Endothelial cell of umbilical vein (primary cell): ENCODE results near the gene CGA. TPM values are rescaled to one million over a fixed set of nuclear protein-coding genes. Genes with fewer than 3 reads are reported as not detected.

Experiments used
- BruUV-seq: library from RNA; stranded (reverse); fragments of 400-500 nt; replicated peaks from 2 replicates; lab custom pipeline; 2021; lab: Mats Ljungman, UMichigan
- CTCF ChIA-PET: fragments of 300-600, 350-600 bp; sonication (Branson Sonifier 250); formaldehyde crosslinking; loops from one replicate; lab custom pipeline; 2021; ENCODE audit warnings: antibody characterized with exemption, inconsistent platforms; lab: Charles Lee
- POLR2A ChIA-PET: fragments of 300-600, 350-600 bp; sonication (Branson Sonifier 250); formaldehyde crosslinking; loops from one replicate; lab custom pipeline; 2021; ENCODE audit warnings: antibody characterized with exemption, inconsistent platforms; lab: Charles Lee
- DNase-seq: peaks from one replicate; pipeline ENCODE4 v3.0.0-alpha.2; 2011; ENCODE audit warnings: low read depth, low spot score
- FAIRE-seq: peaks from 2 replicates; lab custom pipeline; 2011; peaks lifted over from hg19 to GRCh38; lab: Jason Lieb, UNC
- H2AFZ ChIP-seq: 2 replicates; pipeline ENCODE4 v1.6.0; 2012; ENCODE audit warnings: low read depth, low read length, control low read depth, inconsistent platforms
- H3K27ac ChIP-seq: 2 replicates; pipeline ENCODE4 v1.5.1; 2011; ENCODE audit warnings: low read depth, mild to moderate bottlenecking, control low read depth, low read length, moderate library complexity; ENCODE audit not compliant: insufficient read depth
- H3K27me3 ChIP-seq, 2 experiments: 2 replicates each; pipeline versions ENCODE4 v1.6.0 to v1.6.1; 2011; ENCODE audit warnings: low read length in 2 of 2, mixed read lengths in 1 of 2; ENCODE audit not compliant: control insufficient read depth in 2 of 2, insufficient read depth in 2 of 2
- H3K36me3 ChIP-seq, 2 experiments: 2 replicates in 1 of 2; 3 replicates in 1 of 2; pipeline ENCODE4 v1.5.1; 2011; ENCODE audit warnings: low read length in 2 of 2, mild to moderate bottlenecking in 1 of 2, moderate library complexity in 1 of 2; ENCODE audit not compliant: control insufficient read depth in 2 of 2, insufficient read depth in 2 of 2; ENCODE audit errors: extremely low read depth in 1 of 2
- H3K4me1 ChIP-seq: 3 replicates; pipeline ENCODE4 v1.5.1; 2011; ENCODE audit warnings: mild to moderate bottlenecking, low read length; ENCODE audit not compliant: control insufficient read depth, insufficient read depth; ENCODE audit errors: extremely low read depth
- H3K4me2 ChIP-seq: 2 replicates; pipeline ENCODE4 v1.6.1; 2011; ENCODE audit warnings: low read length, control low read depth, mixed read lengths; ENCODE audit not compliant: insufficient read depth
- H3K4me3 ChIP-seq, 3 experiments: fragments of 200-600 bp in 1 of 3; sonication (generic), shearing (Covaris generic) in 1 of 3; replicated peaks in 1 of 3; 2 replicates each; pipeline ENCODE4 v1.5.1; 2011 to 2016; ENCODE audit warnings: control low read depth in 3 of 3, low read length in 3 of 3, mild to moderate bottlenecking in 2 of 3, inconsistent platforms in 1 of 3, low read depth in 1 of 3, moderate library complexity in 1 of 3; ENCODE audit not compliant: insufficient read depth in 1 of 3
- H3K79me2 ChIP-seq: 2 replicates; pipeline ENCODE4 v1.6.0; 2012; ENCODE audit warnings: low read length, inconsistent platforms; ENCODE audit not compliant: control insufficient read depth, insufficient read depth
- H3K9ac ChIP-seq: replicated peaks from 2 replicates; pipeline ENCODE3; 2011; ENCODE audit warnings: low read length, control low read depth; ENCODE audit not compliant: insufficient read depth; ENCODE audit errors: extremely low read depth
- H3K9me1 ChIP-seq: replicated peaks from 3 replicates; pipeline ENCODE4 v1.6.0; 2011; ENCODE audit warnings: mild to moderate bottlenecking, low read length; ENCODE audit not compliant: control insufficient read depth, insufficient read depth; ENCODE audit errors: extremely low read depth
- H3K9me3 ChIP-seq: replicated peaks from 2 replicates; pipeline ENCODE4 v1.5.1; 2012; ENCODE audit warnings: low read length, inconsistent platforms; ENCODE audit not compliant: control insufficient read depth, insufficient read depth
- H4K20me1 ChIP-seq: replicated peaks from 2 replicates; pipeline ENCODE3; 2011; ENCODE audit warnings: mild to moderate bottlenecking, low read length; ENCODE audit not compliant: control insufficient read depth, insufficient read depth; ENCODE audit errors: extremely low read depth
- EZH2 ChIP-seq: IDR thresholded peaks from 2 replicates; pipeline ENCODE4 v1.6.1; 2012; ENCODE audit warnings: borderline replicate concordance, low read depth, mild to moderate bottlenecking, moderate library complexity, low read length, inconsistent platforms; ENCODE audit not compliant: severe bottlenecking
- FOS ChIP-seq: IDR thresholded peaks from 2 replicates; pipeline ENCODE4 v1.6.1; 2011; ENCODE audit warnings: mild to moderate bottlenecking, low read length, moderate library complexity, borderline replicate concordance; ENCODE audit not compliant: insufficient read depth
- GATA2 ChIP-seq: IDR thresholded peaks from 2 replicates; pipeline ENCODE4 v1.7.0; 2011; ENCODE audit warnings: low read depth, mild to moderate bottlenecking, moderate library complexity, mixed read lengths, low read length; ENCODE audit not compliant: insufficient read length, insufficient read depth
- JUN ChIP-seq: IDR thresholded peaks from 2 replicates; pipeline ENCODE4 v1.6.1; 2011; ENCODE audit warnings: borderline replicate concordance, low read depth; ENCODE audit not compliant: insufficient read length, insufficient read depth
- MAX ChIP-seq: IDR thresholded peaks from 2 replicates; pipeline ENCODE4 v1.6.1; 2011; ENCODE audit not compliant: insufficient read depth, insufficient read length
- MYC ChIP-seq: IDR thresholded peaks from one replicate; pipeline ENCODE4 v1.6.1; 2011; ENCODE audit warnings: mild to moderate bottlenecking, low read depth, low read length
- POLR2A ChIP-seq: IDR thresholded peaks from 2 replicates; pipeline ENCODE4 v1.6.1; 2012; ENCODE audit warnings: low read depth, mild to moderate bottlenecking, control low read depth, low read length
- POLR2AphosphoS5 ChIP-seq: IDR thresholded peaks from 2 replicates; pipeline ENCODE4 v1.6.1; 2012; ENCODE audit warnings: low read depth, mild to moderate bottlenecking, control low read depth, low read length, moderate library complexity; ENCODE audit not compliant: insufficient read depth
- dilution Hi-C: fragments of 300-500 bp; cut with MboI; formaldehyde crosslinking; loops from one replicate; pipeline ENCODE4 v1.15.0; 2019; ENCODE audit warnings: low sequenced_read_pairs; ENCODE audit not compliant: extremely low pct_ligation_motif_present
- intact Hi-C: fragments of 100-400 bp; cut with micrococcal nuclease; formaldehyde crosslinking; loops from one replicate; pipeline ENCODE4 v1.10.0; 2022
- polyA plus RNA-seq, 4 experiments: library from polyadenylated mRNA; depleted of rRNA in 3 of 4; stranded (reverse) in 3 of 4; unstranded in 1 of 4; fragments of >200 nt; gene quantifications; 2 replicates each; pipeline versions ENCODE4 v1.2.1 to v1.2.3, GENCODE V29; 2011 to 2012; ENCODE audit warnings: missing spikeins in 1 of 4
- total RNA-seq: library from RNA; stranded (reverse); gene quantifications from 2 replicates; pipeline ENCODE4 v1.2.3, GENCODE V29; 2021

CGA gene
- total and polyA plus RNA-seq, 2 donors (not counting 3 experiments of a cell fraction or from before 2014, with no cell fraction given), result 0.10 TPM; not detected in 1

DNA sequence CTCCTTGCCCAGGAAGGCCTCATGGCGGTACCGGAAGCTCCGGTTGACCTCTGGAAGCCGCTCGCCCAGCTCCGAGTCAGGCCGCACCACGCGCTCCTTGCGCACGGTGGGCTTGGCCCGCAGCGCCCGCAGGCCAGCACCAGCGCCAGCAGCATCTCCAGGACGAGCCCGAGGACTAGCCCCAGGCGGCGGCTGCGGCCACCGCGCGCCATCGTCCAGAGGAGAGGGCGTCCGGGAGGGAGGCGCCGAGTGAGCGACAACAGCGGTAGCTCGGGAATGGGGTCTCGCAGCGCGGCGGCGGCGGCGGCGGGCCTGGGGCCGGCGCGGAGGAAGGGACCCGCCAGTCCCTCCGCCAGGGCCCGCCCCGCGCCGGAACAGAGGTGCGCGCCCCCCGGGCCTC is 27.6 kb upstream of the CGA start:
- Histone ChIP-seq H4K20me1 (no peaks in the 10 kb centered on the region), H3K9ac (no peak overlapping the region), H3K9me3 (no peaks in the 10 kb centered on the region), H3K9me1 (no peaks in the 10 kb centered on the region), H3K4me1 (no peaks in the 10 kb centered on the region), H3K36me3 (no peaks in the 10 kb centered on the region), H3K27me3 (peaks cover 0 to 5% of the 10 kb centered on the region in 2 experiments), H3K4me2 (peak overlapping the region; percentile 51), H3K4me3 (peak overlapping the region in 1 of 3 experiments; percentile 1), H3K27ac (no peak overlapping the region), H2AFZ (peak overlapping the region; percentile 42), H3K79me2 (no peaks in the 10 kb centered on the region)
- TF ChIP-seq JUN (no peak), MAX (no peak)
- intact Hi-C loops, result no loop called here
- DNase-seq (no peak), FAIRE-seq (no peak)
- ChIA-PET POLR2A (no interaction called here), CTCF (no interaction called here)
- no TSS peak for BruUV-seq
- dilution Hi-C loops, result no loop called here

- H3K27ac ChIP-seq, result no peak overlapping the region
- ChIA-PET POLR2A (no interaction called here), CTCF (no interaction called here)
- H3K4me1 ChIP-seq, result no peaks in the 10 kb centered on the region
- dilution Hi-C loops (no loop called here), intact Hi-C loops (no loop called here)
- no peak for FAIRE-seq
- H3K9ac ChIP-seq, result no peak overlapping the region
- no peak for DNase-seq
- H3K79me2 ChIP-seq, result no peaks in the 10 kb centered on the region
- peaks cover 0 to 4% of the 10 kb centered on the region in 2 experiments for H3K27me3 ChIP-seq
- no peak overlapping the region for H2AFZ ChIP-seq
- H3K36me3 ChIP-seq, result no peaks in the 10 kb centered on the region
- no peak for TF ChIP-seq EZH2
- no peak for TF ChIP-seq POLR2AphosphoS5
- TF ChIP-seq POLR2A, result no peak
- no peak for TF ChIP-seq JUN
- TF ChIP-seq FOS, result no peak
- TF ChIP-seq MYC, result no peak
- no peak for TF ChIP-seq GATA2
- no TSS peak for BruUV-seq
- no peaks in the 10 kb centered on the region for H4K20me1 ChIP-seq
- H3K4me3 ChIP-seq, result no peak overlapping the region
- H3K4me2 ChIP-seq, result no peak overlapping the region
- H3K9me1 ChIP-seq, result no peaks in the 10 kb centered on the region
- no peaks in the 10 kb centered on the region for H3K9me3 ChIP-seq
Measured at GRCh38 chr6:87118054-87118453, 23.1 kb upstream of the CGA start.
